ENCODE data around the gene LRRC75A. TPM values are rescaled to one million over a fixed set of nuclear protein-coding genes. Genes with fewer than 3 reads are reported as not detected.

Gene LRRC75A
- total RNA-seq, 1 donor from 2014 or later, result 1.7 TPM

DNA sequence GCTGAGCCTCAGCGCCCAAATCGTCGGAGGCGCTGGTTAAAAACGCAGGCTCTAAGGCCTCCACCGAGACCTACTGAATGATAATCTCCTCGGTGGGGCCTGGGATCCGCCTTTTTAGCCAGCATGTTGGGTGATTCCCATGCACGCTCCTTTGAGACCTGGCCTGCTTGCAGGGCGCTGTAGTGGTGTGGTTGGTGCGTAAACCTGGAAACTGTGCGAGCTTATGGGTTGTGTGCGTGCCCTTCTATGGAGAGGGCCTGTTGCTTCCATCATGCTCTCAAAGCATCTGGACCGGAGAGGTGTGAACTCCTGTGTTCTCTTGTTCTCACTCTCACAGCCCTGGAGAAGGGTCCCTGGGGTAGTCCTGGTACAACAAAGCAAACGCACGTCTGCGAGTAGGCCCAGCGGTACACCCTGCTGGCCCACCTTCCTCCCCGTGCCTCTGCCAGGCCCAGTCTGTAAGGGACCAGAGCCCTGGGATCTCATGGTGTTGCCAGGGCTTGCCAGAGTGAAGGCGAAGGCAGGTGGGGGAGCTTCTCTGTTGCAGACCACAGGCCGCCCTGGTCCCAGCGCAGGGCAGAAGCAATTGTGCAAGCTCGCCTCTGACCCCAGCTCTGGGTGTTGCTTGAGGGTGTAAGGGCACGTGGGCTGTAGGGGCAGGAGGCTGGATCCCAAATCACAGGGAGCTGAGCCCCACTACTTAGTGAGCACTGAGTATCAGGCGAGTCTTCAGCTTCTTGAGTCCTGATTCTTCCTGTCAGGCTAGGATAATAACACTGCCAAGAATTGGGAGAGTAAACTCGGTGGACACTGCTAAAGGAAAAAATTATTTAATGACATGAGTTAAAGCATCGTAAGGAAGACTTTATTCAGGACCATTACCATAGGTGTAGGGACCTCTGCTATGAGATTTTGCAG lies 879 bp upstream of the LRRC75A start:
- no peak for DNase-seq (ENCODE audit: extremely low spot score in 2 of 2)
- no peaks in the 10 kb centered on the region for H3K9me3 ChIP-seq
- H3K36me3 ChIP-seq, result no peaks in the 10 kb centered on the region
- peak overlapping the region; percentile 74 for H3K27ac ChIP-seq
- peaks cover 20% of the 10 kb centered on the region for H3K4me1 ChIP-seq
- intact Hi-C loops (cut with DNase I), result no loop called here
- peak overlapping the region; percentile 51 to 96 for H3K4me3 ChIP-seq
- no peaks in the 10 kb centered on the region for H3K27me3 ChIP-seq
- TF ChIP-seq POLR2AphosphoS5 (IDR thresholded peaks at IDR 0.05; ENCODE audit: insufficient read depth in 1 of 2, low read depth in 1 of 2), result no peak
- TF ChIP-seq, protein P1, sequence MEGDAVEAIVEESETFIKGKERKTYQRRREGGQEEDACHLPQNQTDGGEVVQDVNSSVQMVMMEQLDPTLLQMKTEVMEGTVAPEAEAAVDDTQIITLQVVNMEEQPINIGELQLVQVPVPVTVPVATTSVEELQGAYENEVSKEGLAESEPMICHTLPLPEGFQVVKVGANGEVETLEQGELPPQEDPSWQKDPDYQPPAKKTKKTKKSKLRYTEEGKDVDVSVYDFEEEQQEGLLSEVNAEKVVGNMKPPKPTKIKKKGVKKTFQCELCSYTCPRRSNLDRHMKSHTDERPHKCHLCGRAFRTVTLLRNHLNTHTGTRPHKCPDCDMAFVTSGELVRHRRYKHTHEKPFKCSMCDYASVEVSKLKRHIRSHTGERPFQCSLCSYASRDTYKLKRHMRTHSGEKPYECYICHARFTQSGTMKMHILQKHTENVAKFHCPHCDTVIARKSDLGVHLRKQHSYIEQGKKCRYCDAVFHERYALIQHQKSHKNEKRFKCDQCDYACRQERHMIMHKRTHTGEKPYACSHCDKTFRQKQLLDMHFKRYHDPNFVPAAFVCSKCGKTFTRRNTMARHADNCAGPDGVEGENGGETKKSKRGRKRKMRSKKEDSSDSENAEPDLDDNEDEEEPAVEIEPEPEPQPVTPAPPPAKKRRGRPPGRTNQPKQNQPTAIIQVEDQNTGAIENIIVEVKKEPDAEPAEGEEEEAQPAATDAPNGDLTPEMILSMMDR (IDR thresholded peaks at IDR 0.05), result no peak
- no peak for TF ChIP-seq POLR2A (IDR thresholded peaks at IDR 0.05)

DNA sequence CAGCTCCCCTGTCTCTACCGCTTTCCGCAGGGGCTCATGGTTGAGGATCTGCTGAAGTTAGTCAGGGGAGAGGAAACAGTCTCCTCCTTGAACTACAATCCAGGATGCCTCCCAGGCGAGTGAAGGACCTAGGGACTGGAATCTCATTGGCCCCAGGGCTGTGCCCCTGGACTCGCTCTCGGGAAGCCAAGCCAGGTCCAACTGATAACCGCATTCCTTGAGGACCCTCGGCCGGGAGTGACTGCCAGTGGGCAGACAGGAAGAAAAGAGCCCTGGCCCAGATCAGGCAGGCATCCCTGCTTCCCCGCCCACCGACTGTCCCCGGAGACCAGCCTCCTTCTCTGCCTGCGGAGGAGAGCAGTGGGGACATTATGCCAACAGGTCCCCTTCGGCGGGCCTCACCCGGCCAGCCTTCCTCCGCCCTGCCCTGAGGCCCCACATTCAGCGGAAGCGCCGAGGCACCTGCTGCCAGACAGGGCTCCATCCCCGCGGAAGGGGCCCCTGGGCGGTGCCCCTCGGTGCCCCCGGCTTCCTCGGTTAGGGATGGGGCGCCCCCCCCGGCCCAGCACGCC lies 776 bp downstream of the LRRC75A start:
- H3K9me3 ChIP-seq, result no peaks in the 10 kb centered on the region
- intact Hi-C loops (cut with DNase I), result no loop called here
- no peaks in the 10 kb centered on the region for H3K27me3 ChIP-seq
- H3K4me3 ChIP-seq, result peak overlapping the region; percentile 51 to 96
- peak overlapping the region; percentile 1 for H3K27ac ChIP-seq
- no peaks in the 10 kb centered on the region for H3K36me3 ChIP-seq
- DNase-seq (ENCODE audit: extremely low spot score in 2 of 2), result no peak
- H3K4me1 ChIP-seq, result peaks cover 31% of the 10 kb centered on the region
- TF ChIP-seq POLR2A (IDR thresholded peaks at IDR 0.05), result no peak
- TF ChIP-seq, protein P1 (IDR thresholded peaks at IDR 0.05), result no peak
- TF ChIP-seq POLR2AphosphoS5 (IDR thresholded peaks at IDR 0.05; ENCODE audit: insufficient read depth in 1 of 2, low read depth in 1 of 2), result no peak

DNA sequence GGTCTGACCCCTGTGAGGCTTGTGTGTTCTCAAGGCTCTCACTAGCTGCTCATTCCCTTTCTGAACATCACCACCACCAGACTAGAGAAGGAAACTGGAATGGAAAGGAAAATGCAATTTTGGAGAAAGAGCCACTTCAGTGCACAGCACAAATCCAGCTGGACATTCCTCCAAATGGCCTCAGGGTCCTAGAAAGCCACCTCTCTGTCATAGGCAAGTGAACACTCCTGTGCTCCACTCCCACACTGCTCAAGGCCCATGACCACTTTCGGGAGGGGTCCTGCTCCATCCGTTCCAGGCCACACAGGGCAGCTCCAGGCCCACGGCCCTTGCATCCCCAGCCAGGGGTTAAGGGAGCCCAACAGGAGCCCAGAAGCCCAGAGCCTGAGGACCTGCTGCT lies 2.6 kb downstream of the LRRC75A start:
- no peak overlapping the region for H3K4me3 ChIP-seq
- H3K36me3 ChIP-seq, result no peaks in the 10 kb centered on the region
- intact Hi-C loops (cut with DNase I), result no loop called here
- H3K4me1 ChIP-seq, result peaks cover 45% of the 10 kb centered on the region
- H3K27ac ChIP-seq, result no peak overlapping the region
- H3K27me3 ChIP-seq, result no peaks in the 10 kb centered on the region
- no peak for DNase-seq (ENCODE audit: extremely low spot score in 2 of 2)
- no peaks in the 10 kb centered on the region for H3K9me3 ChIP-seq
- TF ChIP-seq POLR2AphosphoS5 (IDR thresholded peaks at IDR 0.05; ENCODE audit: insufficient read depth in 1 of 2, low read depth in 1 of 2) (no peak), POLR2A (IDR thresholded peaks at IDR 0.05) (no peak)
- TF ChIP-seq, protein P1 (IDR thresholded peaks at IDR 0.05), result no peak

DNA sequence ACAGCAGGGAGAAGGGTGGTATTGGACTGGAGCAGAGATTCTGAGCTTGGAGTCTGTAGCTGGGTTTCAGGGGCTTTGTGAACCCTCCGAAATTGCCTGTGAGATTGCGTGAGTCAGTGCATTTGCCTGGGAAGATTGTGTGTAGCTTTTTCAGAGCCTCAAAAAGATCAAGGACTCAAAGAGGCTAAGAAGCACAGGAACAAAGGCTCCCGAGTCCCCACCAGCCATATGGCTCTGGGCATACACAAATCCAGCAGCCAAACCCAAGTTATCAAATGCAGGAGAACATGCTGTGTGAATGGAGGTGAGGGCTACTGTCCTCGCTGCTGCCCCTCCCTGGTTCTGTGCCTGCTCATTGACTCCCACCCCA lies 3.0 kb downstream of the LRRC75A start:
- TF ChIP-seq, protein P1 (IDR thresholded peaks at IDR 0.05), result no peak
- TF ChIP-seq POLR2A (IDR thresholded peaks at IDR 0.05) (no peak), POLR2AphosphoS5 (IDR thresholded peaks at IDR 0.05; ENCODE audit: insufficient read depth in 1 of 2, low read depth in 1 of 2) (no peak)
- intact Hi-C loops (cut with DNase I), result no loop called here
- no peaks in the 10 kb centered on the region for H3K27me3 ChIP-seq
- no peak overlapping the region for H3K4me3 ChIP-seq
- H3K4me1 ChIP-seq, result peaks cover 45% of the 10 kb centered on the region
- H3K27ac ChIP-seq, result no peak overlapping the region
- no peaks in the 10 kb centered on the region for H3K9me3 ChIP-seq
- no peaks in the 10 kb centered on the region for H3K36me3 ChIP-seq
- no peak for DNase-seq (ENCODE audit: extremely low spot score in 2 of 2)

Data from vagina (tissue), 2 donors.